Mesodermal cell (in vitro differentiated cells): Measurements from ENCODE around the gene MAU2.
"Not testable (repeated sequence)": the region's sequence is repeated elsewhere in the genome, so short reads cannot be mapped to it uniquely, and the experiment has no call there.

Experiments
- H3K27ac ChIP-seq: 2 replicates; pipeline ENCODE4 v1.7.0; 2013; ENCODE audit warnings: mild to moderate bottlenecking, low read depth, low read length, moderate library complexity; ENCODE audit not compliant: severe bottlenecking
- H3K36me3 ChIP-seq: 2 replicates; pipeline ENCODE4 v1.7.1; 2013; ENCODE audit warnings: mild to moderate bottlenecking, low read length, moderate library complexity; ENCODE audit not compliant: control insufficient read depth, insufficient read depth
- H3K4me1 ChIP-seq: one replicate; pipeline ENCODE4 v1.7.1; 2013; ENCODE audit warnings: mild to moderate bottlenecking, low read length; ENCODE audit not compliant: insufficient read depth, control insufficient read depth, poor library complexity, severe bottlenecking
- H3K4me3 ChIP-seq: 2 replicates; pipeline ENCODE4 v1.7.0; 2013; ENCODE audit warnings: low read length, control low read depth, mild to moderate bottlenecking; ENCODE audit not compliant: insufficient read depth, poor library complexity, severe bottlenecking; ENCODE audit errors: extremely low read depth
- H3K9me3 ChIP-seq: 2 replicates; pipeline ENCODE4 v1.7.1; 2013; ENCODE audit warnings: mild to moderate bottlenecking, low read length, moderate library complexity; ENCODE audit not compliant: control insufficient read depth
- WGBS, 2 experiments: methylation state at CpG; one replicate each; pipeline ENCODE4 v1.1.5; 2013; ENCODE audit warnings: missing lambda C conversion rate in 2 of 2; ENCODE audit not compliant: insufficient coverage in 2 of 2; 5-methylcytosine and 5-hydroxymethylcytosine counted together

The MAU2 gene

GRCh38 chr19:19385131-19385895 is 64.7 kb downstream of the MAU2 start:
- 1 to 2% methylated on average over 50 to 70 of the region's 75 CpGs for WGBS, 2 experiments
- Histone ChIP-seq H3K9me3 (peaks cover 7% of the 10 kb centered on the region), H3K36me3 (peaks cover 9% of the 10 kb centered on the region), H3K4me3 (peak overlapping the region; percentile 98), H3K4me1 (peaks cover 24% of the 10 kb centered on the region), H3K27ac (peak overlapping the region; percentile 93)

GRCh38 chr19:19385896-19386869 is 65.6 kb downstream of the MAU2 start:
- H3K36me3 ChIP-seq = peaks cover 16% of the 10 kb centered on the region
- peaks cover 7% of the 10 kb centered on the region for H3K9me3 ChIP-seq
- peak overlapping the region; percentile 93 for H3K27ac ChIP-seq
- 5 to 6% methylated on average over 40 to 67 of the region's 75 CpGs for WGBS, 2 experiments
- peaks cover 31% of the 10 kb centered on the region for H3K4me1 ChIP-seq
- peak overlapping the region; percentile 98 for H3K4me3 ChIP-seq

- Histone ChIP-seq H3K36me3 (peaks cover 16% of the 10 kb centered on the region), H3K9me3 (peaks cover 7% of the 10 kb centered on the region), H3K4me1 (peaks cover 37% of the 10 kb centered on the region), H3K27ac (no peak overlapping the region), H3K4me3 (peak overlapping the region; percentile 98)
- WGBS, 2 experiments = 95 to 96% methylated on average over 4 of the region's 5 CpGs
These were observed 66.5 kb downstream of the MAU2 start for GRCh38 chr19:19387108-19387507.

GRCh38 chr19:19388568-19389555 is 68.2 kb downstream of the MAU2 start:
- H3K36me3 ChIP-seq = peaks cover 16% of the 10 kb centered on the region
- WGBS, 2 experiments = 73 to 76% methylated on average over 7 to 10 of the region's 13 CpGs
- peaks cover 5% of the 10 kb centered on the region for H3K9me3 ChIP-seq
- peaks cover 38% of the 10 kb centered on the region for H3K4me1 ChIP-seq
- H3K4me3 ChIP-seq = no peak overlapping the region
- H3K27ac ChIP-seq = peak overlapping the region; percentile 49

- Histone ChIP-seq H3K4me1 (peaks cover 42% of the 10 kb centered on the region), H3K36me3 (peaks cover 16% of the 10 kb centered on the region)
- H3K4me3 ChIP-seq, H3K9me3 ChIP-seq, H3K27ac ChIP-seq: not testable (repeated sequence)
- 94 to 95% methylated on average over 6 to 8 of the region's 12 CpGs for WGBS, 2 experiments
These were observed 69.1 kb downstream of the MAU2 start for GRCh38 chr19:19389683-19390082.

GRCh38 chr19:19394333-19394732 is 73.7 kb downstream of the MAU2 start:
- not testable (repeated sequence) for H3K4me3 ChIP-seq, H3K27ac ChIP-seq, H3K9me3 ChIP-seq
- H3K4me1 ChIP-seq = peaks cover 32% of the 10 kb centered on the region
- peaks cover 10% of the 10 kb centered on the region for H3K36me3 ChIP-seq
- whole genome bisulfite sequencing, 2 experiments = 96 to 99% methylated on average over 5 to 6 of the region's 7 CpGs

GRCh38 chr19:19399733-19400433 is 79.3 kb downstream of the MAU2 start:
- 89 to 90% methylated on average over 6 of the region's 9 CpGs for WGBS, 2 experiments
- Histone ChIP-seq H3K4me3 (no peak overlapping the region), H3K9me3 (no peaks in the 10 kb centered on the region), H3K36me3 (no peaks in the 10 kb centered on the region), H3K27ac (no peak overlapping the region), H3K4me1 (peaks cover 22% of the 10 kb centered on the region)

- Histone ChIP-seq H3K36me3 (peaks cover 3% of the 10 kb centered on the region), H3K27ac (no peak overlapping the region), H3K4me1 (peaks cover 31% of the 10 kb centered on the region), H3K9me3 (no peaks in the 10 kb centered on the region), H3K4me3 (no peak overlapping the region)
- 90 to 98% methylated on average over 4 to 10 of the region's 11 CpGs for WGBS, 2 experiments
These were observed 82.2 kb downstream of the MAU2 start for GRCh38 chr19:19402656-19403372.

GRCh38 chr19:19403373-19403901 is 82.8 kb downstream of the MAU2 start:
- Histone ChIP-seq H3K9me3 (no peaks in the 10 kb centered on the region), H3K27ac (no peak overlapping the region), H3K4me1 (peaks cover 31% of the 10 kb centered on the region), H3K4me3 (no peak overlapping the region), H3K36me3 (peaks cover 4% of the 10 kb centered on the region)
- 88 to 96% methylated on average over 2 to 4 of the region's 5 CpGs for WGBS, 2 experiments
